ENCODE data around the gene FHIT.
"Not testable (repeated sequence)": the region's sequence is repeated elsewhere in the genome, so short reads cannot be mapped to it uniquely, and the experiment has no call there.

FHIT gene

GRCh38 chr3:59968513-59969045, 1282.7 kb downstream of the FHIT start:
- Mint-ChIP-seq H3K4me3 (no peak overlapping the region), H3K9me3 (peaks cover 10 to 18% of the 10 kb centered on the region in 2 donors), H3K27ac (no peak overlapping the region), H3K4me1 (peaks cover 10% of the 10 kb centered on the region), H3K27me3 (no peaks in the 10 kb centered on the region)
- ATAC-seq (no peak), DNase-seq (no peak)

GRCh38 chr3:59963676-59964075, 1287.6 kb downstream of the FHIT start:
- Mint-ChIP-seq H3K27me3 (no peaks in the 10 kb centered on the region), H3K4me1 (peaks cover 16% of the 10 kb centered on the region)
- DNase-seq, result no peak

GRCh38 chr3:59957150-59957549, 1294.1 kb downstream of the FHIT start:
- DNase-seq (no peak), ATAC-seq (no peak)
- Mint-ChIP-seq H3K4me3 (no peak overlapping the region), H3K4me1 (peaks cover 12% of the 10 kb centered on the region), H3K27me3 (no peaks in the 10 kb centered on the region), H3K9me3 (peaks cover 17 to 30% of the 10 kb centered on the region in 2 donors), H3K27ac (peak overlapping the region in 1 of 2 donors; percentile 73)

More at GRCh38 chr3:59963676-59964075, 1287.6 kb downstream of the FHIT start:
- no peak for ATAC-seq
- no peak overlapping the region for H3K27ac Mint-ChIP-seq
- H3K9me3 Mint-ChIP-seq, result peaks cover 10 to 12% of the 10 kb centered on the region in 2 donors
- H3K4me3 Mint-ChIP-seq, result no peak overlapping the region

GRCh38 chr3:59953104-59953503, 1298.1 kb downstream of the FHIT start:
- Mint-ChIP-seq H3K4me1 (peaks cover 5% of the 10 kb centered on the region), H3K9me3 (peaks cover 27 to 30% of the 10 kb centered on the region in 2 donors), H3K27ac (no peak overlapping the region), H3K4me3 (no peak overlapping the region), H3K27me3 (no peaks in the 10 kb centered on the region)
- DNase-seq, result no peak
- no peak for ATAC-seq

- Mint-ChIP-seq H3K27ac (no peak overlapping the region), H3K27me3 (no peaks in the 10 kb centered on the region), H3K4me1 (no peaks in the 10 kb centered on the region), H3K9me3 (peaks cover 17 to 35% of the 10 kb centered on the region in 2 donors), H3K4me3 (no peak overlapping the region)
- no peak for DNase-seq
- ATAC-seq, result no peak
These were observed 1301.9 kb downstream of the FHIT start for GRCh38 chr3:59949311-59949710.

- H3K4me1 Mint-ChIP-seq, result peaks cover 2% of the 10 kb centered on the region
- no peak overlapping the region for H3K4me3 Mint-ChIP-seq
- no peaks in the 10 kb centered on the region for H3K27me3 Mint-ChIP-seq
- no peak overlapping the region for H3K27ac Mint-ChIP-seq
- DNase-seq (no peak), ATAC-seq (no peak)
- peaks cover 7 to 24% of the 10 kb centered on the region in 2 donors for H3K9me3 Mint-ChIP-seq
These were observed 1304.9 kb downstream of the FHIT start for GRCh38 chr3:59946401-59946800.

GRCh38 chr3:59940718-59941117, 1310.5 kb downstream of the FHIT start:
- Mint-ChIP-seq H3K4me3 (no peak overlapping the region), H3K27ac (peak overlapping the region in 1 of 2 donors; percentile 83), H3K9me3 (peaks cover 0 to 8% of the 10 kb centered on the region in 2 donors), H3K27me3 (no peaks in the 10 kb centered on the region), H3K4me1 (peaks cover 31% of the 10 kb centered on the region)
- DNase-seq (no peak), ATAC-seq (no peak)

GRCh38 chr3:59939826-59940426, 1311.3 kb downstream of the FHIT start:
- Mint-ChIP-seq H3K27ac (no peak overlapping the region), H3K4me1 (peaks cover 39% of the 10 kb centered on the region), H3K27me3 (no peaks in the 10 kb centered on the region), H3K9me3 (peaks cover 0 to 5% of the 10 kb centered on the region in 2 donors), H3K4me3 (no peak overlapping the region)
- no peak for DNase-seq
- no peak for ATAC-seq

GRCh38 chr3:59938828-59939227, 1312.4 kb downstream of the FHIT start:
- Mint-ChIP-seq H3K4me3 (no peak overlapping the region), H3K27me3 (no peaks in the 10 kb centered on the region), H3K4me1 (peaks cover 47% of the 10 kb centered on the region), H3K27ac (no peak overlapping the region), H3K9me3 (peaks cover 6 to 7% of the 10 kb centered on the region in 2 donors)
- peak; percentile 35 for ATAC-seq
- no peak for DNase-seq

- H3K27ac Mint-ChIP-seq, result no peak overlapping the region
These were observed 1314.1 kb downstream of the FHIT start for GRCh38 chr3:59937201-59937600.

GRCh38 chr3:59936472-59936871, 1314.8 kb downstream of the FHIT start:
- Mint-ChIP-seq H3K4me3 (no peak overlapping the region), H3K4me1 (peaks cover 61% of the 10 kb centered on the region), H3K9me3 (peaks cover 6 to 7% of the 10 kb centered on the region in 2 donors), H3K27me3 (no peaks in the 10 kb centered on the region), H3K27ac (no peak overlapping the region)
- no peak for DNase-seq
- ATAC-seq, result no peak

More at GRCh38 chr3:59937201-59937600, 1314.1 kb downstream of the FHIT start:
- no peak for DNase-seq
- H3K9me3 Mint-ChIP-seq, result peaks cover 6 to 7% of the 10 kb centered on the region in 2 donors
- peaks cover 57% of the 10 kb centered on the region for H3K4me1 Mint-ChIP-seq
- ATAC-seq, result no peak
- H3K27me3 Mint-ChIP-seq, result no peaks in the 10 kb centered on the region
- H3K4me3 Mint-ChIP-seq, result no peak overlapping the region

- peak overlapping the region; percentile 8 to 59 for H3K27ac Mint-ChIP-seq
- H3K9me3 Mint-ChIP-seq, result peaks cover 6 to 7% of the 10 kb centered on the region in 2 donors
- DNase-seq (peak; percentile 9 to 23), ATAC-seq (peak; percentile 99)
- H3K4me3 Mint-ChIP-seq, result peak overlapping the region; percentile 7 to 40
- H3K4me1 Mint-ChIP-seq, result peaks cover 52% of the 10 kb centered on the region
- no peaks in the 10 kb centered on the region for H3K27me3 Mint-ChIP-seq
These were observed 1316.2 kb downstream of the FHIT start for GRCh38 chr3:59935025-59935424.

- peaks cover 49% of the 10 kb centered on the region for H3K4me1 Mint-ChIP-seq
- ATAC-seq, result peak; percentile 53
- peak overlapping the region; percentile 7 to 10 for H3K4me3 Mint-ChIP-seq
- DNase-seq, H3K9me3 Mint-ChIP-seq, H3K27me3 Mint-ChIP-seq: not testable (repeated sequence)
- peak overlapping the region in 1 of 2 donors; percentile 75 for H3K27ac Mint-ChIP-seq
These were observed 1316.7 kb downstream of the FHIT start for GRCh38 chr3:59934560-59934959.

- ATAC-seq (no peak), DNase-seq (no peak)
- H3K27me3 Mint-ChIP-seq, result no peaks in the 10 kb centered on the region
- no peak overlapping the region for H3K4me3 Mint-ChIP-seq
- peaks cover 6 to 7% of the 10 kb centered on the region in 2 donors for H3K9me3 Mint-ChIP-seq
- H3K4me1 Mint-ChIP-seq, result peaks cover 42% of the 10 kb centered on the region
- no peak overlapping the region for H3K27ac Mint-ChIP-seq
These were observed 1321.1 kb downstream of the FHIT start for GRCh38 chr3:59930170-59930569.

- ATAC-seq (no peak), DNase-seq (no peak)
- H3K4me3 Mint-ChIP-seq, result no peak overlapping the region
- H3K9me3 Mint-ChIP-seq, result no peaks in the 10 kb centered on the region
- no peak overlapping the region for H3K27ac Mint-ChIP-seq
- peaks cover 32% of the 10 kb centered on the region for H3K4me1 Mint-ChIP-seq
- no peaks in the 10 kb centered on the region for H3K27me3 Mint-ChIP-seq
These were observed 1324.2 kb downstream of the FHIT start for GRCh38 chr3:59927056-59927455.

GRCh38 chr3:59925946-59926345, 1325.3 kb downstream of the FHIT start:
- no peak overlapping the region for H3K4me3 Mint-ChIP-seq
- no peaks in the 10 kb centered on the region for H3K27me3 Mint-ChIP-seq
- ATAC-seq, result no peak
- H3K4me1 Mint-ChIP-seq, result peaks cover 28% of the 10 kb centered on the region
- no peak for DNase-seq
- no peaks in the 10 kb centered on the region for H3K9me3 Mint-ChIP-seq
- H3K27ac Mint-ChIP-seq, result no peak overlapping the region
